Measurements from ENCODE around the gene CLC. TPM values are rescaled to one million over a fixed set of nuclear protein-coding genes. Genes with fewer than 3 reads are reported as not detected.

The CLC gene
- total and polyA plus RNA-seq, 2 of the 13 experiments (the other 11 are each of a cell fraction or from before 2014, with no cell fraction given) = not detected

GRCh38 chr19:39765091-39766076 is 27.6 kb upstream of the CLC start:
- Histone ChIP-seq H3K4me3 (replicated peaks in 1 of 3; ENCODE audit: insufficient read depth in 1 of 3, low read depth in 2 of 3, low read length in 3 of 3) (no peak overlapping the region), H3K4me1 (ENCODE audit: insufficient read depth, low read length) (no peaks in the 10 kb centered on the region), H4K20me1 (ENCODE audit: insufficient read depth, low read length) (no peaks in the 10 kb centered on the region), H3K4me2 (ENCODE audit: low read depth, low read length) (no peak overlapping the region), H3K9me3 (ENCODE audit: low read length) (no peaks in the 10 kb centered on the region), H3K79me2 (ENCODE audit: insufficient read depth, low read length) (no peaks in the 10 kb centered on the region), H2AFZ (ENCODE audit: low read length) (no peak overlapping the region), H3K27ac (ENCODE audit: extremely low read length, insufficient read depth, low read length) (no peak overlapping the region), H3K9ac (ENCODE audit: insufficient read depth, low read depth, low read length) (no peak overlapping the region), H3K27me3 (ENCODE audit: control insufficient read depth in 1 of 2, insufficient read depth in 2 of 2, low read length in 2 of 2) (peaks cover under 1 to 1% of the 10 kb centered on the region in 2 experiments; a peak in 4 of 5 replicates), H3K36me3 (replicated peaks in 1 of 2; ENCODE audit: control insufficient read depth in 1 of 2, insufficient read depth in 2 of 2, low read length in 2 of 2) (no peaks in the 10 kb centered on the region)
- ChIA-PET POLR2A (no interaction called here), CTCF (ENCODE audit: low intra/inter-chr PET ratio, low total read pairs) (interaction anchor here (0.9 to 1.5 kb wide), 3 partner anchors 77 to 214 kb away, joined by 4 to 5 read pairs (median 5); no protein-coding TSS in a partner anchor)
- BruUV-seq (replicated peaks) = no TSS peak
- peak; percentile 76 for FAIRE-seq
- no peak; the same call in 2 of the 3 replicates for ATAC-seq
- 13% methylated on average over 16 of the region's 16 CpGs for WGBS (ENCODE audit: low lambda C conversion rate)
- intact Hi-C loops (cut with micrococcal nuclease; ENCODE audit: unreplicated experiment) = loop anchor here (2.0 to 5.0 kb wide), 2 partner anchors 23 to 88 kb away; no protein-coding TSS in a partner anchor
- no peak for TF ChIP-seq E2F2 (CRISPR knock-in tag; IDR thresholded peaks at IDR 0.05; ENCODE audit: borderline replicate concordance)
- no peak for TF ChIP-seq ZBTB7B (CRISPR knock-in tag; IDR thresholded peaks at IDR 0.05)
- peak; percentile 98 for TF ChIP-seq ZNF264 (CRISPR knock-in tag; IDR thresholded peaks at IDR 0.05)
- no peak for TF ChIP-seq FOXP1 (IDR thresholded peaks at IDR 0.05)
- TF ChIP-seq FOXP1 (CRISPR knock-in tag; IDR thresholded peaks at IDR 0.05) = no peak
- TF ChIP-seq STAG1 (CRISPR knock-in tag; IDR thresholded peaks at IDR 0.05) = peak; percentile 32
- TF ChIP-seq CTCF (CRISPR knock-in tag; IDR thresholded peaks at IDR 0.05) = peak; percentile 56
- TF ChIP-seq YY1 (IDR thresholded peaks at IDR 0.05; ENCODE audit: insufficient read depth, insufficient replicate concordance, low read depth, low read length) = no peak
- no peak for TF ChIP-seq NR2F6 (IDR thresholded peaks at IDR 0.05)
- 0 out of 2 replicates have a peak, but pooled peaks have one; percentile 16 for TF ChIP-seq NR2F6 (CRISPR knock-in tag; IDR thresholded peaks at IDR 0.05)
- TF ChIP-seq ZNF350 (CRISPR knock-in tag; IDR thresholded peaks at IDR 0.05; ENCODE audit: borderline replicate concordance, low read depth) = no peak
- no peak for TF ChIP-seq ZNF382 (CRISPR knock-in tag; IDR thresholded peaks at IDR 0.05; ENCODE audit: borderline replicate concordance)
- no peak for TF ChIP-seq ZNF678 (CRISPR knock-in tag; IDR thresholded peaks at IDR 0.05)
- no peak for TF ChIP-seq GATA4 (IDR thresholded peaks at IDR 0.05; ENCODE audit: borderline replicate concordance, low read depth)
- TF ChIP-seq CBFB (CRISPR knock-in tag; IDR thresholded peaks at IDR 0.05) = no peak
- TF ChIP-seq MXD4 (CRISPR knock-in tag; IDR thresholded peaks at IDR 0.05) = no peak
- no peak for TF ChIP-seq ZBTB34 (CRISPR knock-in tag; IDR thresholded peaks at IDR 0.05)
- TF ChIP-seq ZNF629 (CRISPR knock-in tag; conservative IDR thresholded peaks at IDR 0.05) = no peak
- in situ Hi-C loops (cut with HindIII; ENCODE audit: extremely low pct_ligation_motif_present, low pct_unique_long_range_greater_than_20kb) = no loop called here
- DNase-seq (ENCODE audit: low spot score) = peak; percentile 48
